ENCODE data around the gene ZNF524. TPM values are rescaled to one million over a fixed set of nuclear protein-coding genes. Genes with fewer than 3 reads are reported as not detected.
A peak's percentile ranks its signal among the peaks of the same experiment; 100 is the strongest.
"Not testable (repeated sequence)": the region's sequence is repeated elsewhere in the genome, so short reads cannot be mapped to it uniquely, and the experiment has no call there.

The ZNF524 gene
- total RNA-seq = 10 to 100 TPM; 14.1 to 18.7 TPM
- long read RNA-seq, partial matches to known transcripts = 0 of 4 reads
- long read RNA-seq, other reads (novel, unspliced or antisense) = 0 of 4 reads

GRCh38 chr19:55599842-55600661, at the start of gene ZNF524:
ZNF524 (plus strand) TSS chr19:55600288; CDS start chr19:55602113, 1,825 bp downstream.
- intact Hi-C loops (cut with DNase I) = loop anchor here in 1 of 2 donors (10.0 kb wide), 1 partner anchor 85 kb away; no protein-coding TSS in a partner anchor
- DNase-seq = peak; percentile 85
- ATAC-seq = peak; percentile 67 to 71

GRCh38 chr19:55550321-55550650, 49.8 kb upstream of the ZNF524 start:
- DNase-seq (no peak), ATAC-seq (no peak)
- intact Hi-C loops (cut with DNase I) = no loop called here

- DNase-seq (no peak), ATAC-seq (no peak)
- intact Hi-C loops (cut with DNase I) = no loop called here
Measured at GRCh38 chr19:55552206-55552605, 47.9 kb upstream of the ZNF524 start.

- intact Hi-C loops (cut with DNase I) = no loop called here
- ATAC-seq (no peak), DNase-seq (no peak)
Measured at GRCh38 chr19:55552620-55553019, 47.5 kb upstream of the ZNF524 start.

- ATAC-seq (peak in 1 of 2 donors; percentile 57), DNase-seq (no peak)
- intact Hi-C loops (cut with DNase I) = no loop called here
Measured at GRCh38 chr19:55553217-55554182, 46.6 kb upstream of the ZNF524 start.

GRCh38 chr19:55554302-55554701, 45.8 kb upstream of the ZNF524 start:
- no peak for DNase-seq

GRCh38 chr19:55554741-55555152, 45.3 kb upstream of the ZNF524 start:
- ATAC-seq = no peak

More at GRCh38 chr19:55554302-55554701, 45.8 kb upstream of the ZNF524 start:
- intact Hi-C loops (cut with DNase I) = no loop called here
- no peak for ATAC-seq

GRCh38 chr19:55559684-55560083, 40.4 kb upstream of the ZNF524 start:
- DNase-seq = no peak
- ATAC-seq = no peak
- intact Hi-C loops (cut with DNase I) = no loop called here

More at GRCh38 chr19:55554741-55555152, 45.3 kb upstream of the ZNF524 start:
- intact Hi-C loops (cut with DNase I) = no loop called here
- DNase-seq = no peak

GRCh38 chr19:55563261-55563690, 36.8 kb upstream of the ZNF524 start:
- ATAC-seq = peak; percentile 92 to 94
- DNase-seq = peak; percentile 79
- intact Hi-C loops (cut with DNase I) = no loop called here

- DNase-seq (no peak), ATAC-seq (no peak)
- intact Hi-C loops (cut with DNase I) = no loop called here
Measured at GRCh38 chr19:55566823-55567222, 33.3 kb upstream of the ZNF524 start.

- intact Hi-C loops (cut with DNase I) = no loop called here
- ATAC-seq = no peak
- no peak for DNase-seq
Measured at GRCh38 chr19:55567708-55568328, 32.3 kb upstream of the ZNF524 start.

- ATAC-seq; DNase-seq; intact Hi-C loops (cut with DNase I): not testable (repeated sequence)
Measured at GRCh38 chr19:55569477-55569876, 30.6 kb upstream of the ZNF524 start.

GRCh38 chr19:55573929-55574328, 26.2 kb upstream of the ZNF524 start:
- ATAC-seq; intact Hi-C loops (cut with DNase I); DNase-seq: not testable (repeated sequence)

GRCh38 chr19:55576746-55577145, 23.3 kb upstream of the ZNF524 start:
- no peak for ATAC-seq
- DNase-seq = no peak
- intact Hi-C loops (cut with DNase I) = no loop called here

- ATAC-seq (no peak), DNase-seq (no peak)
- intact Hi-C loops (cut with DNase I) = no loop called here
Measured at GRCh38 chr19:55578031-55578760, 21.9 kb upstream of the ZNF524 start.

GRCh38 chr19:55578761-55579747, 21.0 kb upstream of the ZNF524 start:
- intact Hi-C loops (cut with DNase I) = no loop called here
- ATAC-seq (no peak), DNase-seq (no peak)
